ENCODE results near the gene OSBPL5. TPM values are rescaled to one million over a fixed set of nuclear protein-coding genes. Genes with fewer than 3 reads are reported as not detected.

Gene OSBPL5
- total RNA-seq, 1 experiment from 2014 or later, result 16.1 TPM

DNA sequence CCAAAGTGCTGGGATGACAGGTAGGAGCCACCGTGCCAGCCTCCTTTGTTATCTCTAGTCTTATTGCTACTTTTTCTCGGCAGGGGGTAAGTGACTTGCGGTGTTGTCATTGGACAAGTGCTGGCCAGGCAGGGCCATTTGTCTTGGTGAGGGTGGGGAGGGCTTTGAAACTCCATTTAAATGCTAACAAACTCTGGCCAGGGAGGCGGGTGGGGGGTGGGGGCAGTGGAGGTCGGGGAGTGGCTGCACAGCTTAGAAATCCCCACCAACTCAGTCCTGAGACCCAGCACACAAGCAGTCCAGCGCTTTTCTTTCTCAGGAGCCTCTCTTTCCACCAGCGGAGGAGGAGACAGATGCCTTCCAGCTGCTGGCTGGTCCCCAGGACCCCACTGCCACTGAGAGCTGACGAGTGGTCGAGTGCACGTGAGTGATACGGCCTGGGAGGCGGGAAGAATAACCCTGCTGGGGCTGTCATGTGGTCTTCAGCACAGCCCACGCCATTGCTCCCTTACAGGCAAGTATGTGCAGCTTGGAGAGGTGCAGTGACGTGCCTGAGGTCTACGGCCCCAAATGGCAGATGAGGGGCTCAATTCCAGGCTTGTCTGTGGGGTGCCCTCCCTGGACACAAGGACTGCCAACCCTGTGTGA lies 24.2 kb upstream of the OSBPL5 start:
- Histone ChIP-seq H3K23ac (ENCODE audit: insufficient read length, low read depth, low read length) (no peak overlapping the region), H2BK5ac (ENCODE audit: insufficient read length, low read length) (no peak overlapping the region), H3K23me2 (ENCODE audit: insufficient read length, low read depth, low read length, poor library complexity, severe bottlenecking) (no peaks in the 10 kb centered on the region), H3T11ph (ENCODE audit: low read length) (no peak overlapping the region), H2AFZ (ENCODE audit: low read length) (no peak overlapping the region), H4K20me1 (ENCODE audit: control insufficient read depth, insufficient read depth, insufficient read length) (no peaks in the 10 kb centered on the region), H3K14ac (ENCODE audit: insufficient read depth, low read length) (no peak overlapping the region), H3K9ac (ENCODE audit: extremely low read depth, insufficient read length, low read length) (no peak overlapping the region), H4K5ac (ENCODE audit: insufficient read length, low read depth, low read length) (no peak overlapping the region), H3K4me2 (ENCODE audit: insufficient read depth, insufficient read length, low read length) (peak overlapping the region; percentile 35), H3K9me3 (ENCODE audit: control insufficient read depth, low read depth, low read length) (no peaks in the 10 kb centered on the region), H2AK5ac (ENCODE audit: insufficient read length, low read length) (no peak overlapping the region), H3K4ac (ENCODE audit: low read depth, low read length) (no peak overlapping the region), H3K4me1 (ENCODE audit: insufficient read depth, low read length) (peaks cover 6% of the 10 kb centered on the region; the same call in 1 of the 2 replicates), H3K27me3 (ENCODE audit: insufficient read depth, low read length) (no peaks in the 10 kb centered on the region), H3K56ac (ENCODE audit: insufficient read length, low read depth, low read length) (no peak overlapping the region), H4K8ac (replicated peaks; ENCODE audit: insufficient read length, low read depth, low read length) (no peak overlapping the region), H4K91ac (ENCODE audit: insufficient read length, low read depth, low read length) (no peak overlapping the region), H2BK15ac (ENCODE audit: low read depth, low read length) (no peak overlapping the region), H3K27ac (ENCODE audit: insufficient read length, low read depth, low read length) (no peak overlapping the region), H3K18ac (ENCODE audit: insufficient read length, low read depth, low read length) (no peak overlapping the region), H3K79me2 (ENCODE audit: insufficient read depth, low read length) (no peaks in the 10 kb centered on the region), H2BK20ac (ENCODE audit: low read depth, low read length, poor library complexity, severe bottlenecking) (no peak overlapping the region), H3K79me1 (ENCODE audit: insufficient read depth, low read depth, low read length, poor library complexity, severe bottlenecking) (no peaks in the 10 kb centered on the region), H2BK12ac (ENCODE audit: insufficient read length, low read depth, low read length) (no peak overlapping the region), H2BK120ac (ENCODE audit: low read depth, low read length, poor library complexity, severe bottlenecking) (no peak overlapping the region)
- peak overlapping the region in 2 of 3 experiments; percentile 58 to 86; a peak in 4 of 7 replicates for H3K27ac Mint-ChIP-seq
- no peaks in the 10 kb centered on the region; a peak in 1 of 7 replicates for H3K36me3 Mint-ChIP-seq (ENCODE audit: insufficient read depth in 1 of 3, low read depth in 3 of 3)
- H3K27me3 Mint-ChIP-seq (ENCODE audit: low read depth), result peaks cover 12% of the 10 kb centered on the region
- peak; percentile 78 for DNase-seq
- H3K9me3 Mint-ChIP-seq, result peaks cover 0 to 3% of the 10 kb centered on the region in 2 experiments; a peak in 2 of 5 replicates
- TF ChIP-seq, protein P1, sequence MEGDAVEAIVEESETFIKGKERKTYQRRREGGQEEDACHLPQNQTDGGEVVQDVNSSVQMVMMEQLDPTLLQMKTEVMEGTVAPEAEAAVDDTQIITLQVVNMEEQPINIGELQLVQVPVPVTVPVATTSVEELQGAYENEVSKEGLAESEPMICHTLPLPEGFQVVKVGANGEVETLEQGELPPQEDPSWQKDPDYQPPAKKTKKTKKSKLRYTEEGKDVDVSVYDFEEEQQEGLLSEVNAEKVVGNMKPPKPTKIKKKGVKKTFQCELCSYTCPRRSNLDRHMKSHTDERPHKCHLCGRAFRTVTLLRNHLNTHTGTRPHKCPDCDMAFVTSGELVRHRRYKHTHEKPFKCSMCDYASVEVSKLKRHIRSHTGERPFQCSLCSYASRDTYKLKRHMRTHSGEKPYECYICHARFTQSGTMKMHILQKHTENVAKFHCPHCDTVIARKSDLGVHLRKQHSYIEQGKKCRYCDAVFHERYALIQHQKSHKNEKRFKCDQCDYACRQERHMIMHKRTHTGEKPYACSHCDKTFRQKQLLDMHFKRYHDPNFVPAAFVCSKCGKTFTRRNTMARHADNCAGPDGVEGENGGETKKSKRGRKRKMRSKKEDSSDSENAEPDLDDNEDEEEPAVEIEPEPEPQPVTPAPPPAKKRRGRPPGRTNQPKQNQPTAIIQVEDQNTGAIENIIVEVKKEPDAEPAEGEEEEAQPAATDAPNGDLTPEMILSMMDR (conservative IDR thresholded peaks at IDR 0.05), result no peak
- H3K4me1 Mint-ChIP-seq, result peaks cover 43 to 54% of the 10 kb centered on the region in 2 experiments
- WGBS (ENCODE audit: extremely low coverage, insufficient read length, low lambda C conversion rate), result no CpG with 5 or more reads among the region's 15 CpGs
- H3K4me3 Mint-ChIP-seq, result peak overlapping the region; percentile 50 to 52; a peak in 3 of 5 replicates
